Esophagus squamous epithelium (tissue), 4 donors: ENCODE measurements around the gene NAA50.

Experiments used
- POLR2A ChIP-seq, 4 donors: fragments of 450-650 bp; IDR thresholded peaks; one replicate each; pipeline ENCODE4 v1.6.1; 2017; ENCODE audit warnings: antibody characterized with exemption in 4 of 4, mild to moderate bottlenecking in 4 of 4, moderate library complexity in 3 of 4
- TF ChIP-seq, protein P1 (sequence below), 6 experiments: fragments of 450-650 bp in 4 of 6; fragments of 200-600 bp in 2 of 6; sonication (generic) in 2 of 6; IDR thresholded peaks; one replicate each; pipeline ENCODE4 v1.5.1; 2016 to 2019; ENCODE audit warnings: antibody characterized with exemption in 6 of 6, mild to moderate bottlenecking in 4 of 6, moderate library complexity in 4 of 6

DNA sequence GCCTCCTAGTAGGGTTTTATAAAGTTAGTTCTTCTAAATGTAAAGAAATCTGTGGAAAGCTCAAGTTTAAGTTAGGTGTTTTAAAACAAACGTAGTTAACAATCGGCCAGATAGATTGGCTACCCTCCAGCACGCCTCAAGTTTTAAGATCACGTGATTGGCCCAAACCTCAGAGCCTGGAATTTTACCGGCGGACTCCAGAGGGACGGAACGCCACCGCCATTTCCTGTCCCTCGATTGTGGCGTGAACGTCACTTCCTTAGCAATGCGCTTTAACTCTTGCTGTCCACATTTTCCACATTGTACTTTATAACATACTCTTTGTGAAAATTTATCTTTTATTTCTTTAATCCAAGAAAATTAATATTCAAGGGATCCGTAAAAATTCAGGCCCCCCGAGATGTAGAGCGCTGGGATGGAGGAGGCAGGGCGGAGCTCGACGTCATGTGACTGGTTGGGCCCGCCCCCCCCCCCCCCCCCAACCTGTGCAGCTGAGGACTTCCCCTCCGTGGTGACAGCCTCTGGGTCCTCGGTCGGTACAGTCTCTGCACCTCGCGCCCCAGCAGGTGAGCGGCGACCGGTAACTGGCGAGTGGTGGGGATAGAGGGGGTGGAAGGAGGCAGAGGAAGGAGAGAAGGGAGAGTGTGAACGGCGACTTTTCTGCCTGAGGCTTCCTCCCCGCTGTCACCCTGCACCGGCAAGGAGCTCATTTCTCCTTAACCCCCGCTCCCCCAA, 666 bp upstream of the NAA50 start, which contains the start of gene ATP6V1A:
- TF ChIP-seq, protein P1, sequence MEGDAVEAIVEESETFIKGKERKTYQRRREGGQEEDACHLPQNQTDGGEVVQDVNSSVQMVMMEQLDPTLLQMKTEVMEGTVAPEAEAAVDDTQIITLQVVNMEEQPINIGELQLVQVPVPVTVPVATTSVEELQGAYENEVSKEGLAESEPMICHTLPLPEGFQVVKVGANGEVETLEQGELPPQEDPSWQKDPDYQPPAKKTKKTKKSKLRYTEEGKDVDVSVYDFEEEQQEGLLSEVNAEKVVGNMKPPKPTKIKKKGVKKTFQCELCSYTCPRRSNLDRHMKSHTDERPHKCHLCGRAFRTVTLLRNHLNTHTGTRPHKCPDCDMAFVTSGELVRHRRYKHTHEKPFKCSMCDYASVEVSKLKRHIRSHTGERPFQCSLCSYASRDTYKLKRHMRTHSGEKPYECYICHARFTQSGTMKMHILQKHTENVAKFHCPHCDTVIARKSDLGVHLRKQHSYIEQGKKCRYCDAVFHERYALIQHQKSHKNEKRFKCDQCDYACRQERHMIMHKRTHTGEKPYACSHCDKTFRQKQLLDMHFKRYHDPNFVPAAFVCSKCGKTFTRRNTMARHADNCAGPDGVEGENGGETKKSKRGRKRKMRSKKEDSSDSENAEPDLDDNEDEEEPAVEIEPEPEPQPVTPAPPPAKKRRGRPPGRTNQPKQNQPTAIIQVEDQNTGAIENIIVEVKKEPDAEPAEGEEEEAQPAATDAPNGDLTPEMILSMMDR (IDR thresholded peaks at IDR 0.05), result peak in 1 of 6 experiments; percentile 9
- peak in 1 of 4 donors; percentile 72 for TF ChIP-seq POLR2A (IDR thresholded peaks at IDR 0.05)
